ENCODE results near the gene PSME2. TPM values are rescaled to one million over a fixed set of nuclear protein-coding genes. Genes with fewer than 3 reads are reported as not detected.

Gene PSME2
- total RNA-seq, 1 donor from 2014 or later, result 285 TPM

DNA sequence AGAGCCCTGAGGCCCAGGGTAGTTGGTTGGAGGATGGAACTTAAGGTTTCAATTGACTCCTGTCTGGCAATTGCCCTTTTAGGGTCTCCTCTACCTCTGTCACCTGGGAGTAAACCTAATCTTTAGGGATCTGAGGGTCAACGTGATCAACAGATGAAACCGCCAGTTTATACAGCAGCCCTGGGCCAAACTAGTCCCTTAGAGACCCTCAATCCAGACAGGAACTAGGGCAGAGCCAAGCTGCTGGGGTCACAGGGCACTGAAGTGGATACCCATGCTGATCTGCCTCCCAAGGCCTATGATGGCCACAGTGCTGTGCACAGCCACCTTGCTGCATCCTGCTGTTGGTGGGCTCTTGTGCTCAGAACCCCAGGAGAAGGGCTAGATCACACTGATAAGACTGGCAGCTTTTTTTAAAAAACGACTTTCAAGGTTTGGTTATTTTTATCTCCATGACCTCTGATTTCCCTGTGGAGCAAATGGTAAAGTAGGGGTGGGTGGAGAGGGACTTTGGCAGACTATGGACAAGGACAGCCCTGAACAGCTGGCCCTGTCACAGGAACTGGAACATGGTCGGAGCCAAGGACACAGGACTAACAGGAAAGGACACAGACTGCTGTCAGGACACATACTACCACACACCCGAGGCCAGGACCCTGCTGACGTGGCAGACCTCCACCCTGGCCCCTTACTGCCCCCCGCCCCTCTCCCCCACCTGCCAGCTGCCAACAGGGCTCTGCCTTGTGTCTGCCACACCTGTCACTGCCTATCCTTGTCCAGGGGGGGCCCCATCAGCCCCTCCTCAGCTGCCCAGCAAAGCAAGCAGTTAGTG, 15.5 kb downstream of the PSME2 start:
- Mint-ChIP-seq H3K9me3 (no peaks in the 10 kb centered on the region), H3K27ac (no peak overlapping the region), H3K4me3 (no peak overlapping the region), H3K4me1 (peaks cover 32% of the 10 kb centered on the region), H3K27me3 (no peaks in the 10 kb centered on the region), H3K36me3 (ENCODE audit: low read depth) (peaks cover 3% of the 10 kb centered on the region)
- TF ChIP-seq CTCF (IDR thresholded peaks at IDR 0.05), result no peak
- no peak for DNase-seq
- intact Hi-C loops (cut with micrococcal nuclease), result no loop called here
- ChIA-PET CTCF (interaction anchor here (2.0 kb wide), 1 partner anchor 15 kb away, joined by 5 read pairs; the partner anchor contains the start of gene NRL), POLR2A (interaction anchor here (0.7 to 1.9 kb wide), 4 partner anchors 13 to 141 kb away, joined by 5 to 7 read pairs (median 6); partner anchors contain the start of genes DCAF11, IRF9 and NRL)
- ATAC-seq (ENCODE audit: low read depth), result no peak

DNA sequence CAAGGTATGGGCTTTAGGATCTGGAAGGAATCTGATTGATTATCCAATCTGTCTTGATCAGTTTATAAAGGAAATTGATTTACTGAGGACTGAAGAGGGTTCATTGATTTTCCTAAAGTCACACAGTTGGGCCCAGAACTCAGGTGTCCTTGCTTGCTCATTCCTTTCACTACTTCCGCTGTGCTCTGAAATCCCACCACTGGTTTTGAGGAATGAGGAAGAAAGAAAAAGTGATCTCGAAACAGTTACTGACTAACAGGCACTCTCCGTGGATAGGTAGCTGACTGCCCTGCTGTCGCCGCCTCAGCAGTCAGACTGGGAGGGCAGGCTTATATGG, 16.1 kb downstream of the PSME2 start, which contains the start of gene FITM1:
FITM1 (plus strand) TSS at position 280 of the 337 bp plus-strand sequence. CDS start 905 bp downstream, outside the sequence.
- intact Hi-C loops (cut with micrococcal nuclease), result no loop called here
- Mint-ChIP-seq H3K27ac (no peak within 1 kb of the TSS), H3K9me3 (no peaks in the 10 kb centered on the region), H3K36me3 (ENCODE audit: low read depth) (peaks cover 3% of the 10 kb centered on the region), H3K4me1 (peaks cover 30% of the 10 kb centered on the region), H3K4me3 (no peak within 1 kb of the TSS), H3K27me3 (no peaks in the 10 kb centered on the region)
- no peak for ATAC-seq (ENCODE audit: low read depth)
- no peak for TF ChIP-seq CTCF (IDR thresholded peaks at IDR 0.05)
- CTCF ChIA-PET, result no interaction called here
- no peak for DNase-seq
- POLR2A ChIA-PET, result interaction anchor here (0.6 kb wide), 1 partner anchor 78 kb away, joined by 3 read pairs; the partner anchor contains the start of gene CARMIL3

DNA sequence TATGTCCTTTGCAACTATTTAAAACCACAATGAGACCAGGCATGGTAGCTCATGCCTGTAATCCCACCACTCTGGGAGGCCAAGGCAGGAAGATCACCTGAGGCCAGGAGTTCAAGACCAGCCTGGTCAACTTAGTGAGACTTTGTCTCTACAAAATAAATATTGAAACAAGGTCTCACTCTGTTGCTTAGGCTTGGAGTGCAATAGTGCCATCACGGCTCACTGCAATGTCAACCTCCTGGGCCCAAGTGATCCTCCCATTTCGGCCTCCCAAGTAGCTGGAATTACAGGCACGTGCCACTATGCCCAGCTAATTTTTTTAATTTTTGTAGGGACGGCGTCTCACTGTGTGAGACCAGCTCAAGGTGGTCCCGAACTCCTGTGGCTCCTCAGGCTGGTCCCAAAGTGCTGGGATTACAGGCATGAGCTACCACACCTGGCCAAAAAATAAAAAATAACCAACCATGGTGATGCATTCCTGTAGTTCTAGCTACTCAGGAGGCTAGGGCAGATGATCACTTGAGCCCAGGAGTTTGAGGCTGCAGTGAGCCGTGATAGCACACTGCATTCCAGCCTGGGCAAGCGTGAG, 16.9 kb downstream of the PSME2 start:
- H3K9me3 Mint-ChIP-seq, result no peaks in the 10 kb centered on the region
- ChIA-PET CTCF (interaction anchor here (0.6 kb wide), 1 partner anchor 179 kb away, joined by 3 read pairs; no protein-coding TSS in a partner anchor), POLR2A (interaction anchor here (0.6 to 1.9 kb wide), 3 partner anchors 15 to 78 kb away, joined by 3 to 8 read pairs (median 7); partner anchors contain the start of genes CARMIL3, DCAF11 and NRL)
- no peak for TF ChIP-seq CTCF (IDR thresholded peaks at IDR 0.05)
- no peak for DNase-seq
- H3K27me3 Mint-ChIP-seq, result no peaks in the 10 kb centered on the region
- peaks cover 6% of the 10 kb centered on the region for H3K36me3 Mint-ChIP-seq (ENCODE audit: low read depth)
- no peak for ATAC-seq (ENCODE audit: low read depth)
- no peak overlapping the region for H3K4me3 Mint-ChIP-seq
- intact Hi-C loops (cut with micrococcal nuclease), result no loop called here
- H3K4me1 Mint-ChIP-seq, result peaks cover 26% of the 10 kb centered on the region
- H3K27ac Mint-ChIP-seq, result no peak overlapping the region

- Mint-ChIP-seq H3K27me3 (no peaks in the 10 kb centered on the region), H3K36me3 (ENCODE audit: low read depth) (peaks cover 22% of the 10 kb centered on the region), H3K4me1 (peaks cover 40% of the 10 kb centered on the region), H3K9me3 (no peaks in the 10 kb centered on the region), H3K4me3 (no peak overlapping the region), H3K27ac (peak overlapping the region; percentile 35)
- intact Hi-C loops (cut with micrococcal nuclease), result no loop called here
- CTCF ChIA-PET, result no interaction called here
- no peak for ATAC-seq (ENCODE audit: low read depth)
- no peak for DNase-seq
- POLR2A ChIA-PET, result interaction anchor here (2.3 to 2.9 kb wide), 2 partner anchors 8 to 12 kb away, joined by 17 to 22 read pairs; partner anchors contain the start of genes DCAF11, NRL and PSME1
- TF ChIP-seq CTCF (IDR thresholded peaks at IDR 0.05), result no peak
Measured at GRCh38 chr14:24127673-24128072, 18.7 kb downstream of the PSME2 start.

DNA sequence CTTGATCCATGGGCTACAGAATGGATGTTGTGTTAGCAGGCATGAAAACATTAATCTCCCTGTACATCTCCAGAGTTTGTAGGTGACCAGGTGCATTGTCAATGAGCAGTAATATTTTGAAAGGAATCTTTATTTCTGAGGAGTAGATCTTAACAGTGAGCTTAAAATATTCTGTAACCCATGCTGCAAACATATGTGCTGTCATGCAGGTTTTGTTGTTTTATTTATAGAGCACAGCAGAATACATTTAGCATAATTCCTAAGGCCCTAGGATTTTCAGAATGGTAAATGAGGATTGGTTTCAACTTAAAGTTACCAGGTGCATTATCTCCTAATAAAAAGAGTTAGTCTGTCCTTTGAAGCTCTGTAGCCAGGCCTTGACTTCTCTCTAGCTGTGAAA, 19.5 kb downstream of the PSME2 start:
- no peak for DNase-seq
- ChIA-PET CTCF (interaction anchor here (1.0 to 1.9 kb wide), 3 partner anchors 12 to 46 kb away, joined by 3 to 5 read pairs (median 4); partner anchors contain the start of genes DCAF11 and NRL), POLR2A (interaction anchor here (0.6 to 2.9 kb wide), 3 partner anchors 9 to 186 kb away, joined by 3 to 22 read pairs (median 17); partner anchors contain the start of genes DCAF11, NRL and PSME1)
- intact Hi-C loops (cut with micrococcal nuclease), result no loop called here
- Mint-ChIP-seq H3K9me3 (no peaks in the 10 kb centered on the region), H3K36me3 (ENCODE audit: low read depth) (peaks cover 26% of the 10 kb centered on the region), H3K4me1 (peaks cover 38% of the 10 kb centered on the region), H3K4me3 (no peak overlapping the region), H3K27ac (no peak overlapping the region), H3K27me3 (no peaks in the 10 kb centered on the region)
- TF ChIP-seq CTCF (IDR thresholded peaks at IDR 0.05), result no peak
- ATAC-seq (ENCODE audit: low read depth), result no peak
